SK-N-SH treated with all-trans-retinoic acid at 6 μM for 48 hours (cell line): ENCODE results near the gene PNMA1.

ENCODE experiments used
- CREB5 ChIP-seq: fragments of 250-450 bp; sonication (Bioruptor Pico); IDR thresholded peaks from 2 replicates; pipeline ENCODE4 v1.5.1; 2020; ENCODE audit warnings: low read depth, mild to moderate bottlenecking, moderate library complexity
- GLIS3 ChIP-seq: fragments of 250-450 bp; sonication (Bioruptor Pico); IDR thresholded peaks from 2 replicates; pipeline ENCODE4 v1.5.0; 2020; ENCODE audit warnings: mild to moderate bottlenecking, moderate library complexity
- PATZ1 ChIP-seq: fragments of 250-450 bp; sonication (Bioruptor Pico); IDR thresholded peaks from 2 replicates; pipeline ENCODE4 v1.8.0; 2020; ENCODE audit warnings: mild to moderate bottlenecking, moderate library complexity, borderline replicate concordance
- POU6F1 ChIP-seq: fragments of 250-450 bp; sonication (Bioruptor Pico); IDR thresholded peaks from 2 replicates; pipeline ENCODE4 v1.8.0; 2021; ENCODE audit warnings: low read depth, mild to moderate bottlenecking, moderate library complexity, borderline replicate concordance
- TF ChIP-seq, protein P1 (sequence below): fragments of 250-450 bp; sonication (Bioruptor Pico); IDR thresholded peaks from 2 replicates; pipeline ENCODE4 v1.5.0; 2020; ENCODE audit warnings: mild to moderate bottlenecking, moderate library complexity

DNA sequence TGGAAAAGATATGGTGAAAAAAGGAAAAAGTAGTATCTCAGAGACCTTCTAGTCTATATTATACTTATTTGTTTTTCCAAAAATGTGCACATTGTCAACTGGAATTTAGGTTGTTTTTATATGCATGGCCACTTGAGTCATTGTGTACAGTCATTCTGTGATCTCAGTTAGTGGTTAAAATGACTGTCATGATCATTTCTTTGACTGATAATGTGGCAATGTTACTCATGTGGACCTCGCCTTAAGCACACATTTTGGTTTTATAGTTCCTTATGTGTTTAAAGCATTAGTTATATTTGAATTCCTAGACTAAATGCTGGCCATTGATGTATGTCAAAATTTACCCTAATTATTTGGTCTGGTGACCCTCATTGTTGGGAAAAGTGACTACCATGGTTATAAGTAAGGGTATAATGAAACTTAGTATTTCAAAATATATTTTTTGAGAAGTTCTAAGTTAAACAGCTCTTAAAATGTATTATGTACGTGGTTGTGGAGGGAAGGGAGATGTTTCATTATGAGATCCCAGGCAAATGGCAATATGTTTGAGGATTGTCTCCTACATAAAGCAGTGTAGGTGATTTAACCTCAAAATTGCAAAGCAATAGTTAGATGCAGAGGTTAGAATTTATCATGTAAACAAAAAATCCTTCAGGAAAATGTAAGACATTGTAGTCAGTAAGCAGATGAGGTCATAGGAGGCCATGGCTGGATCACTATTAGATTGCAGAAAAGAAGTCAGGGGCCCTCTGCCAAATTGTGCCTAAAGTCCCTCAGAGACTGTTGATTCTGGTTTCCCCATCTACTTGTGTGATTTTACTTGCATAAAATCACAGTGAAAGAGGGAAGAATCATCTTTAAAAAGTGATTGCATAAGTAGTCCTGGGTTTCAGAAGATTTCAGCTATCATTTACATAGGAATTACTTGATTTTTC, 17.5 kb downstream of the PNMA1 start:
- TF ChIP-seq PATZ1 (CRISPR knock-in tag) (no peak), GLIS3 (CRISPR knock-in tag) (no peak), CREB5 (CRISPR knock-in tag) (no peak), POU6F1 (no peak)
- TF ChIP-seq, protein P1, sequence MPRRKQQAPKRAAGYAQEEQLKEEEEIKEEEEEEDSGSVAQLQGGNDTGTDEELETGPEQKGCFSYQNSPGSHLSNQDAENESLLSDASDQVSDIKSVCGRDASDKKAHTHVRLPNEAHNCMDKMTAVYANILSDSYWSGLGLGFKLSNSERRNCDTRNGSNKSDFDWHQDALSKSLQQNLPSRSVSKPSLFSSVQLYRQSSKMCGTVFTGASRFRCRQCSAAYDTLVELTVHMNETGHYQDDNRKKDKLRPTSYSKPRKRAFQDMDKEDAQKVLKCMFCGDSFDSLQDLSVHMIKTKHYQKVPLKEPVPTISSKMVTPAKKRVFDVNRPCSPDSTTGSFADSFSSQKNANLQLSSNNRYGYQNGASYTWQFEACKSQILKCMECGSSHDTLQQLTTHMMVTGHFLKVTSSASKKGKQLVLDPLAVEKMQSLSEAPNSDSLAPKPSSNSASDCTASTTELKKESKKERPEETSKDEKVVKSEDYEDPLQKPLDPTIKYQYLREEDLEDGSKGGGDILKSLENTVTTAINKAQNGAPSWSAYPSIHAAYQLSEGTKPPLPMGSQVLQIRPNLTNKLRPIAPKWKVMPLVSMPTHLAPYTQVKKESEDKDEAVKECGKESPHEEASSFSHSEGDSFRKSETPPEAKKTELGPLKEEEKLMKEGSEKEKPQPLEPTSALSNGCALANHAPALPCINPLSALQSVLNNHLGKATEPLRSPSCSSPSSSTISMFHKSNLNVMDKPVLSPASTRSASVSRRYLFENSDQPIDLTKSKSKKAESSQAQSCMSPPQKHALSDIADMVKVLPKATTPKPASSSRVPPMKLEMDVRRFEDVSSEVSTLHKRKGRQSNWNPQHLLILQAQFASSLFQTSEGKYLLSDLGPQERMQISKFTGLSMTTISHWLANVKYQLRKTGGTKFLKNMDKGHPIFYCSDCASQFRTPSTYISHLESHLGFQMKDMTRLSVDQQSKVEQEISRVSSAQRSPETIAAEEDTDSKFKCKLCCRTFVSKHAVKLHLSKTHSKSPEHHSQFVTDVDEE (CRISPR knock-in tag), result no peak
